ENCODE measurements around the gene PSORS1C2.
A peak's percentile ranks its signal among the peaks of the same experiment; 100 is the strongest.

PSORS1C2 gene

GRCh38 chr6:31112478-31112877 lies 26.4 kb downstream of the PSORS1C2 start, which contains the start of gene C6orf15:
C6orf15 (minus strand) TSS chr6:31112575; CDS start chr6:31112555, 20 bp downstream.
- no peak for DNase-seq

GRCh38 chr6:31111712-31112111 lies 27.2 kb downstream of the PSORS1C2 start:
- DNase-seq: no peak

- no peak for DNase-seq
These were observed 27.9 kb downstream of the PSORS1C2 start for GRCh38 chr6:31110825-31111582.

GRCh38 chr6:31107052-31107451 lies 31.8 kb downstream of the PSORS1C2 start:
- no peak for DNase-seq

GRCh38 chr6:31103136-31103535 lies 35.7 kb downstream of the PSORS1C2 start:
- DNase-seq: no peak

- DNase-seq: no peak
These were observed 40.4 kb downstream of the PSORS1C2 start for GRCh38 chr6:31098449-31098938.

GRCh38 chr6:31096656-31097055 lies 42.2 kb downstream of the PSORS1C2 start:
- DNase-seq: no peak

- DNase-seq: no peak
These were observed 42.7 kb downstream of the PSORS1C2 start for GRCh38 chr6:31096215-31096614.

- peak in 2 of 5 donors; percentile 19 to 85 for DNase-seq
These were observed 44.4 kb downstream of the PSORS1C2 start for GRCh38 chr6:31094389-31094881.

- DNase-seq: no peak
These were observed 45.9 kb downstream of the PSORS1C2 start for GRCh38 chr6:31092769-31093505.

- DNase-seq: no peak
These were observed 46.6 kb downstream of the PSORS1C2 start for GRCh38 chr6:31092238-31092637.

GRCh38 chr6:31091680-31092079 lies 47.2 kb downstream of the PSORS1C2 start:
- no peak for DNase-seq

- DNase-seq: no peak
These were observed 47.9 kb downstream of the PSORS1C2 start for GRCh38 chr6:31090973-31091364.

GRCh38 chr6:31090275-31090972 lies 48.4 kb downstream of the PSORS1C2 start:
- no peak for DNase-seq
